HG03565 (cell line): ENCODE results near the gene SPRR1A.

Source experiments
- ATAC-seq: cut with Tn5 transposase; IDR thresholded peaks from one replicate; pipeline ENCODE4 v1.9.1; 2021; ENCODE audit warnings: mild to moderate bottlenecking, moderate library complexity; ENCODE audit not compliant: unreplicated experiment

SPRR1A gene

GRCh38 chr1:152983743-152984142, at the start of gene SPRR1A:
SPRR1A (plus strand) TSS chr1:152984081; CDS start chr1:152985231, 1,150 bp downstream.
- no peak for ATAC-seq

- ATAC-seq = no peak
Measured at GRCh38 chr1:152940614-152941013, 43.3 kb upstream of the SPRR1A start.

- ATAC-seq = no peak
Measured at GRCh38 chr1:152941037-152941711, 42.7 kb upstream of the SPRR1A start.

- ATAC-seq = no peak
Measured at GRCh38 chr1:152942161-152942560, 41.7 kb upstream of the SPRR1A start.

GRCh38 chr1:152946248-152946647, 37.6 kb upstream of the SPRR1A start:
- no peak for ATAC-seq

GRCh38 chr1:152946651-152947256, 37.1 kb upstream of the SPRR1A start, which contains the start of gene SPRR5:
SPRR5 (plus strand) TSS chr1:152947206; CDS start chr1:152948555, 1,349 bp downstream.
- ATAC-seq = no peak

DNA sequence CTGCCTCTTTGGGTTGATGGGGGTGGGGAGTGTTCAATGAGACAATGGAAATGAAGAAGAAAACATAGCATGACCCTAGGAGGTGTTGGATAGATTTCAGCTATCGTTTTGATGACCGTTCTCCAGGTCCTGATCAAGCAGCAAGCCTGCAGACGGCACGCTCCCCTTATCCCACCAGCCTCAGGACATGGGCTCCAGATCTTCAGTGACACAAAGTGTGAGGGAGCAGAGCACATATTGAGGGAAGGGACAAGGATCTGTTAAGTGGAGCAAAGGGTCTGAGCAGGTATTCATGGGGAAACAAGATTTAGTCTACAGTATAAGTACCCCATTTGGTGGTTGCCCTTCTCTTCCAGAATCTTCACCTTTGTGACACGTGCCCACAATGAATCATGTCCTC, 32.2 kb upstream of the SPRR1A start:
- ATAC-seq = no peak

DNA sequence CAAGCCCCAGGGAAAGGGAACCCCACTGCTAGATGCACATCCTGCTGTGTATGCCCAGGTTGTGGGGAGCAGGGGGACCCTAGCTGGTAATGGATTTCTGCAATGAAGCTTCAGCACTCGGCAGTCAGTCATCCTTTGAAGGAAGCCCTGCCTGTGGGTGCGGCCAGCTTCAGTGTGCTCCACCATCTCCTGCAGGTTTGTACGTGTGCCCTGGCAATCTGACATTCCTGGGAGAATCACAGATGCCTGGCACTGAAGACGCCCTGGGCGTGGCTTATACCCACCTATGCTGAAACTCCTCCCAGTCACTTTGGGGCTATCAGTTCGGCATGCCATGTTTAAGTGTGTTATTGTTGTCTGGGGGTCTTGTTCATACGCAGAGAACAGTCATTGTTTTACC, 30.1 kb upstream of the SPRR1A start:
- no peak for ATAC-seq

DNA sequence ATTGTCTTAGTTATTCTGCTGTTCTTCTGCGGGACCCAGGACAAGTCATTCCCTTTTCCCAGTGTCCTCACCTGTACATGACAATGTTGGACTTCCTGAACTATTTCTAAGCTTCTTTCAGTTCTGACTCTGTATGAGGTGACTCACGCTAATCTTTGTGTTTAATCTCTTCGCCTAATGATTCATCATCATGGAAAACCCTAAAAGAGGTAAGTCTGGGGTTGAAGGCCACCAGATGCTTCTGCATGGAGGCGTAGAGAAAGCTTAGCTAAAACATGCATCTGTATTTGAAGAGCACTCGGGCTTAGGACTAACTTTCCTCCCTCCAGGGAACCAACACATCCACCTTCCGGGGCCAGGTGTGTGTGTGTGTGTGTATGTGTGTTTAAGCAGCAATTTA, 29.4 kb upstream of the SPRR1A start:
- no peak for ATAC-seq

GRCh38 chr1:152957561-152957960, 26.3 kb upstream of the SPRR1A start:
- no peak for ATAC-seq

DNA sequence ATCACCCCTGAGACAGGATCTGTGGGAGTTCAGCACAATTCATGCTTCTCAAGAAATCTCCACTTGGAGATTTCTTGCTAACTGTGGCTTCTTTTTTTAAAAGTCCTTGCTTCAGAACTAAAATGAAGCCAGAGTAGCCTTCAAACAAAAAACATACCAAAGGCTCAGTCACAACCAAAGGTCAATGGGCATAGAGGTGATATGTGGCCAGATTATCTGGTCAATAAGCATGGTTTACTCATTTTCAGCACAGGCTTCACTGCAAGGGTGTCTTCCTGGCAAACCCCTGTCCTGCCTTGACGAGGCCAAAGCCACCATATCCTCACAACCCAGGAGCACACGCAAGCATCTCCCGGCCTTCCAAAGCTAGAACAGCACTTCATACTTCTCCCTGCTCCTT, 24.6 kb upstream of the SPRR1A start:
- no peak for ATAC-seq

DNA sequence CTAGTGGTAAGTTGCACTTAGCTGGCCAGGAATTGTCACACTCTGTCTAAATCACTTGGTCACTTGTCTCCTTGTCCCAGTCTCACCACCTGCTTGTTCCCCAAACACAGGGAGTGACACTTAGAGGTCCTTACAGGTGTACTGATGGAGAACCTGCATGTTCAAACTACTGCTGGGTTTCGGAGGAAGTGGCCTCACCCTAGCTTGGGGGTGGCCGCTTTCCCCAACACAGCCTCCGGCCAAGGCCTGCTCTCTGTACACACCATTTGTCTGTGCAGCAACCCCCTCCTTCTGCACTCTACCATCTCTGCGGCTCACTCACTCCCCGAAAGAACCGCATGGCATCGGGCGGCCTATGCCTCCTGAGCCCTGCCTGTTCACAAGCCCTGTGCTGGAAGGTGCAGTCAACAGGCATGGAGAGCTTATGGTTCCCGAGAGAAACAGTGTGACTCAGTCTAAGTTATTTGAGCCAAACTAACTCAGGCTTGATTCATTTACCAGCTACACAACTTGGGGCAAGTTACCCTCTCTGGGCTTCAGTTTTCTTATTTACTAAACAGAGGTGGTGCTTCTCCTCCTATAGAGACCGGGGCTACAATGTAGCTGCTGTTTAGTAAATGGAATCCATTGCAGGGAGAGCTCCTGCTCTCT, 24.0 kb upstream of the SPRR1A start:
- no peak for ATAC-seq

- no peak for ATAC-seq
Measured at GRCh38 chr1:152960452-152961044, 23.3 kb upstream of the SPRR1A start.

DNA sequence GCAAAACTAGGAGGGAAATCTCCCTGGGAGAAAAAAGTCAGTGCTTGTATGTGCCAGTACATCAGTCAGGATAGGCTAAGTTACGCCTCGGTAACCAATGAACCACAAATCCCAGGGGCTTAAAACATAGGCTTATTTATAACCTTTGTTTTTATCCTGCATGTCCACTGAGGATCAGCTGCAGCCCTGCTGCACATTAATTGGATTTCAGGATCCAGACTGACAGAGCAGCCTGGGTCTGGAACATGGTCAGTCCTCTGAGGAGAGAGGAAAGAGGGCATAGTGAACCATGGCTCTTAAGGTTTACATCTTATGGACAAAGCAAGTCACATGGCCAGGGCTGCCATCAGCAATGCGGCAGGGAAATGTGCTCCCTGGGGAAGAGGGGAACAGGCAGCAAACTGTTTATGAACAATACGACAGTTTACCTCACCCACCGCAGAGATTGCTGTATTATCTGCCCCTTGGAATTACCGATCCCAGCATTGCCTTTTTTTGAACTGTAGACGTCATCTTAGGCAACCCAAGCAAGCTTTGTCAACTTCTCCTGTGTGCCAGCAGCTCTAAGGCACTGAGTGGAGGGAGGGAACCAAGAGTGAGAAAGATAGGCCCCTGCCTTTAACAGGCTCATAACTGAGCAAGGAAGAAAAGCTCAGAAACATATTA, 22.5 kb upstream of the SPRR1A start:
- no peak for ATAC-seq

DNA sequence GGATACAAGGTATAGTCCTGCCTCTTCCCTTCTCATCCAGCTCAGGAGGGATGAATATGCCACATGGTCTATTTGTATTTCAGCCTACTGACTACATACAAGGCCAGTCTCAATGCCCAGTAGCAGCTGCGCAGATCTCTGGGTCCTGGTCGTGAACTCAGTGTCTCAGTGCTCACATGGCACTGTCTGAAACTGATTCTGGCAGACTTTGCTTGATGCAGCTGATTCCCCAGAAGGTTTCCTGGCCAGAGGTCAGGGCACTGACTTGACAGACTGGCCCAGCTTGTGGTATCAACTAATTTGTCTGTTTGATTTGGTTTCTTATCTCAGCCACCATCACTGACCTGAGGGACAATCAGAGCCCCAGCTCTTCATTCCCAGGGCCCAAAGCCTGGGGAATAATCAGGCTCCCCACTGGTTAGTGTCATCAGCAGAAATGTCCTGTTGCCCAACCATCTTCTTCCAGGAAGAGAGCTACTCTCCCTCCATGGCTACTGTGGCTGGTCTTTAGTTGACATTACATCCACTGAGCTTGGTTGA, 20.9 kb upstream of the SPRR1A start:
- no peak for ATAC-seq

GRCh38 chr1:152964536-152964935, 19.3 kb upstream of the SPRR1A start:
- ATAC-seq = no peak

GRCh38 chr1:152965853-152966252, 18.0 kb upstream of the SPRR1A start:
- ATAC-seq = no peak

DNA sequence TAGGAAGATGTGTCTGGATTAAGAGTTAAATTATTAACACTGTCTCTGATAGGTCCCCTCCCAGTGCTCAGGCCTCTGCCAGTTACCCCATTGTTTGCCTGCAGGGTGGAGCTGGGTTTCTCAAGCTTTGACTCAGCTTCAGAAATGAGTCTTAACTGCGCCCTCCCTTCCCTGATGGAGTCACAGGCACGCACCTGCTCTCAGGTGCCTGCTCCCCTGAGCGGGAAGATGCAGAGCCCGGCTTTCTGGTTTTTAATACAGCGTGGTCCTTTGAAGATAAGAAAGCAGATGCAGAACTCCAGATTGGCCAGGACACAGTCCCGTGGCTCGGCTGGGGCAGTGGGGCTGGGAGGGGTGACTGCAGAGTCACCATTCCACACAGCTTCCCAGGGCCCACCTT, 16.7 kb upstream of the SPRR1A start:
- no peak for ATAC-seq

GRCh38 chr1:152968248-152968647, 15.6 kb upstream of the SPRR1A start:
- peak; percentile 86 for ATAC-seq

DNA sequence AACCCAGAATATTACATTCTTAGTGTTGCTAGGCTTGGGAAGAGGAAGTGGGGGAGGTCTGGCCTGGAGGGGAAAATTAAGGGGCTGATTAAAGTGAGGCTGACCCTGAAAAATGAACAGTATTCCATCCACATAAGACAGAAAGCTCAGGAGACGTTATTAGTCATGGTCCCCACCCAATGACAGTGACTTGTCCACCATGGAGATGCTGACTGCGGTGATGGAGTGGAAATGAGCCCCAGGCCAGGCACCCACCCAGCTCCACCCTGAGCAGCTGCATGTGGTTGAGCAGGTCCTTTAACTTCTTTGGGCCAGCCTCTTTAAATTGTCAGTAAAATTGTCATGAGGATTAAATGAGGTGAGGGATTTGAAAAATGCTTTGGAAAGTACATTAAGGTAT, 14.8 kb upstream of the SPRR1A start:
- ATAC-seq = no peak

DNA sequence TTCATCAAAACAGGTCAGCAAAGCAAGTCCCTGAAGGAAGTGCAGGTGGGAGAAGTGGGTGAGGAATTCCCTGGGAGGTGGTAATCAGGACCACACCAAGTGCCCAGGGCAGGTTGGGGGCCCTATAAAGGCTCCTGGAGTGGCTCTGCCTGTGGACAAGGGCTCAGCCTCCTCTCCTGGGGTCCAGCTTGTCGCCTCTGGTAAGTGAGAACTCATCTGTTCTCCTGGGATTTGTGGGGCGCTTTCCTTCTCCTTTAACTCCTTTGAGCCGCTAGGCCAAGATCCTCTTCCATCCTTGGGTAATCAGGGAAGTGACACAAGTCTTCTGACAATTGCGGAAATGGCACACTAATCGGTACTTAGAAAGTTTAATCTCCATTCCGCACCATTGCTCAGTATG, 13.4 kb upstream of the SPRR1A start, which contains the start of gene SPRR4:
TSS of gene SPRR4 (plus strand) at position 154 of the 400 bp plus-strand sequence. CDS start 1,243 bp downstream, outside the sequence.
- ATAC-seq = no peak
